ENCODE measurements around the gene AARSD1. TPM values are rescaled to one million over a fixed set of nuclear protein-coding genes. Genes with fewer than 3 reads are reported as not detected.
"Not testable (repeated sequence)": the region's sequence is repeated elsewhere in the genome, so short reads cannot be mapped to it uniquely, and the experiment has no call there.

AARSD1 gene
- total RNA-seq, 1 donor from 2014 or later = 59.3 TPM

DNA sequence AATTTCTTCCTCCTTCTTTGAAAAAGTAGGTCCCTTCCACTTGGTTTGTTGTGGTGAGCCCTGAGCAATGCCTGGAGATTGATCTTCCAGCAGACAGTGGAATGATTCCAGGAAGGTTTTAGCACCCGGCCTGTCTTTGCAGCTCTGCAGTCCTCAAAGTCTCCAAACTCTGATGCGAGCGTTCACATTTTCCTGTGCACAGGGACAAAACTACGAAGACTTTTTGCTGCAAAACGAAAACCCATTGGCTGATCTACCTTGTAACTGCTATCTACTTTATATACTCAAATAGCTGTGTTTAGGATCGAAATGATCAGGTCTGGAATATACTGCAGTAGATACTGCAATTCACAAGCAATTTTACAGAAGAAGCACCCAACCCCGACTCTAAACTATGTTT is 42.0 kb downstream of the AARSD1 start:
- Mint-ChIP-seq H3K4me3 (ENCODE audit: low read depth) (no peak overlapping the region), H3K27ac (no peak overlapping the region), H3K36me3 (ENCODE audit: insufficient read depth) (no peaks in the 10 kb centered on the region), H3K27me3 (peaks cover 3% of the 10 kb centered on the region), H3K4me1 (ENCODE audit: low read depth) (peaks cover 25% of the 10 kb centered on the region), H3K9me3 (ENCODE audit: low read depth) (no peaks in the 10 kb centered on the region)
- no peak for DNase-seq (ENCODE audit: low spot score, unreplicated experiment)
- TF ChIP-seq, protein P1, sequence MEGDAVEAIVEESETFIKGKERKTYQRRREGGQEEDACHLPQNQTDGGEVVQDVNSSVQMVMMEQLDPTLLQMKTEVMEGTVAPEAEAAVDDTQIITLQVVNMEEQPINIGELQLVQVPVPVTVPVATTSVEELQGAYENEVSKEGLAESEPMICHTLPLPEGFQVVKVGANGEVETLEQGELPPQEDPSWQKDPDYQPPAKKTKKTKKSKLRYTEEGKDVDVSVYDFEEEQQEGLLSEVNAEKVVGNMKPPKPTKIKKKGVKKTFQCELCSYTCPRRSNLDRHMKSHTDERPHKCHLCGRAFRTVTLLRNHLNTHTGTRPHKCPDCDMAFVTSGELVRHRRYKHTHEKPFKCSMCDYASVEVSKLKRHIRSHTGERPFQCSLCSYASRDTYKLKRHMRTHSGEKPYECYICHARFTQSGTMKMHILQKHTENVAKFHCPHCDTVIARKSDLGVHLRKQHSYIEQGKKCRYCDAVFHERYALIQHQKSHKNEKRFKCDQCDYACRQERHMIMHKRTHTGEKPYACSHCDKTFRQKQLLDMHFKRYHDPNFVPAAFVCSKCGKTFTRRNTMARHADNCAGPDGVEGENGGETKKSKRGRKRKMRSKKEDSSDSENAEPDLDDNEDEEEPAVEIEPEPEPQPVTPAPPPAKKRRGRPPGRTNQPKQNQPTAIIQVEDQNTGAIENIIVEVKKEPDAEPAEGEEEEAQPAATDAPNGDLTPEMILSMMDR (IDR thresholded peaks at IDR 0.05; ENCODE audit: unreplicated experiment) = no peak

DNA sequence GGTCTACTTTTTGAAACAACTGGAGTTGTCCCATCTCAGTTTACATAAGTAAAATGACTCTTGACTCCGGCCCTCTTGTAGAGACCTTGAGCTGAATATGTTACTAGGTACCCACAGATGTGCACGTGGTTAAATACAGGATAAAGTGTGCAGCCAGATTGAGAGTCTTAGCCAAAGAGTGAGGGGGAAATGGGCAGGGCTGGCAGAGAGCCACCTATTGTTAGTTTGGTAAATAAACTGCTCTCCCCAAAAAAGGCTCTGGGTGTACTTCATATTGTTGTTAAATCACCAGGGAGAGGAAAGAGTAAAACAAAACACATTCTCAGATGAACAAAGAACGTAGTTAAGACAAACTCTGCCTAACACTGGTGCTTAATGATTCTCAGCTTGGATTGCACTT is 43.3 kb downstream of the AARSD1 start:
- TF ChIP-seq, protein P1 (IDR thresholded peaks at IDR 0.05; ENCODE audit: unreplicated experiment) = no peak
- no peak overlapping the region for H3K4me3 Mint-ChIP-seq (ENCODE audit: low read depth)
- DNase-seq (ENCODE audit: low spot score, unreplicated experiment) = no peak
- H3K4me1 Mint-ChIP-seq (ENCODE audit: low read depth) = peaks cover 27% of the 10 kb centered on the region
- no peak overlapping the region for H3K27ac Mint-ChIP-seq
- H3K36me3 Mint-ChIP-seq (ENCODE audit: insufficient read depth) = no peaks in the 10 kb centered on the region
- H3K27me3 Mint-ChIP-seq = peaks cover 3% of the 10 kb centered on the region
- no peaks in the 10 kb centered on the region for H3K9me3 Mint-ChIP-seq (ENCODE audit: low read depth)

DNA sequence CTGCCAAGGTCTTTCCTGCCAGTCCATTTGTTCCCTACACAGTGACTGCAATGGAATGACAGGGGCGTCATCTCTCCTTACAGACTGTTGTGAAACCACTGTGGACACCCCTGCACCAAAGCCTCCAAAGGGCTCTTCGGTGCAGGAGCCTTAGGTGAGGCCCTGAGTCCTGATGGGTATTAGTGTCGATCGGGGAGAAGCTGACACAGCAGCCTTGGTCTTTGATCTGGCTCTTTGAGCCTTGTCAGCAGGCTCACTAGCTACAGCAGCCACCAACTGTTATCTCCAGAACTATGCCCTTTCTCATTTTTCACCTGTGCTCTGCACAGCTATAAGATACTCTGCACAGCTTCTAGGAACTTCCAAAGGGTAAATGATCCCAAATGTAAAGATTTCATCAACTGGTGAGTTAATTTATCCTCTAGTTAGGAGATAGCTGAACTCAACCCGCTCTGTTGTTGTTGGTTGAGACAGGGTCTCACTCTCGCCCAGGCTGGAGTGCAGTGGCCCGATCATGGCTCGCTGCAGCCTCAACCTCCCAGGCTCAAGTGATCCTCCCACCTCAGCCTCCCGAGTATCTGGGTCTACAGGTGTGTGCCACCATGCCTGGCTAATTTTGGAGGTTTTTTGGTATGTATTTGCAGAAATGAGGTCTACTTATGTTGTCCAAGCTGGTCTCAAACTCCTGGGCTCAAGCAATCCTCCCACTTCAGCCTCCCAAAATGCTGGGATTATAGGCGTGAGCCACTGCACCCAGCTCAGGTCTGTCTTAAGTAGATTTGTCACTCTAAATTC is 44.0 kb downstream of the AARSD1 start:
- DNase-seq (ENCODE audit: low spot score, unreplicated experiment) = no peak
- TF ChIP-seq, protein P1 (IDR thresholded peaks at IDR 0.05; ENCODE audit: unreplicated experiment) = no peak
- peaks cover 27% of the 10 kb centered on the region for H3K4me1 Mint-ChIP-seq (ENCODE audit: low read depth)
- no peaks in the 10 kb centered on the region for H3K36me3 Mint-ChIP-seq (ENCODE audit: insufficient read depth)
- H3K27me3 Mint-ChIP-seq = peaks cover 3% of the 10 kb centered on the region
- H3K9me3 Mint-ChIP-seq (ENCODE audit: low read depth) = no peaks in the 10 kb centered on the region
- H3K4me3 Mint-ChIP-seq (ENCODE audit: low read depth) = no peak overlapping the region
- H3K27ac Mint-ChIP-seq = no peak overlapping the region

DNA sequence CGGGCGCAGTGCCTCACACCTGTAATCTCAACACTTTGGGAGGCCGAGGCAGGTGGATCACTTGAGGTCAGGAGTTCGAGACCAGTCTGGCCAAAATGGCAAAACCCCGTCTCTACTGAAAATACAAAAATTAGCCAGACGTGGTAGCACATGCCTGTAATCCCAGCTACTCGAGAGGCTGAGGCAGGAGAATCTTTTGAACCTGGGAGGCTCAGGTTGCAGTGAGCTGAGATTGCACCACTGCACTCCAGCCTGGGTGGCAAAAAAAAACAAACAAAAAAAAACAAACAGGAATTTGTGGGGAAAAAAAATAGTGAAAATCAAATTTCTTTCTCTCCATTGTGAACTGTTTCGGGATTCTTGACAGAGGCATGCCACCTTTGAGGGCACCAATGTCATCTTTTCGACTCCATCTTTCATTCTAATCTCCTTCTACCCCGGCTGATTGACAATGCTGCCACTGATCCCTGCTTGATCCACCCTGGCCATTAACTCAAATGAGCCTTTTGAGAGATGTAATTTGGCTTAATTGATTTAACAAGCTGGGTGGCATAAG is 44.7 kb downstream of the AARSD1 start:
- H3K27ac Mint-ChIP-seq = peak overlapping the region; percentile 69
- H3K27me3 Mint-ChIP-seq; DNase-seq (ENCODE audit: low spot score, unreplicated experiment); H3K4me3 Mint-ChIP-seq (ENCODE audit: low read depth); H3K36me3 Mint-ChIP-seq (ENCODE audit: insufficient read depth); H3K9me3 Mint-ChIP-seq (ENCODE audit: low read depth): not testable (repeated sequence)
- peaks cover 27% of the 10 kb centered on the region for H3K4me1 Mint-ChIP-seq (ENCODE audit: low read depth)

DNA sequence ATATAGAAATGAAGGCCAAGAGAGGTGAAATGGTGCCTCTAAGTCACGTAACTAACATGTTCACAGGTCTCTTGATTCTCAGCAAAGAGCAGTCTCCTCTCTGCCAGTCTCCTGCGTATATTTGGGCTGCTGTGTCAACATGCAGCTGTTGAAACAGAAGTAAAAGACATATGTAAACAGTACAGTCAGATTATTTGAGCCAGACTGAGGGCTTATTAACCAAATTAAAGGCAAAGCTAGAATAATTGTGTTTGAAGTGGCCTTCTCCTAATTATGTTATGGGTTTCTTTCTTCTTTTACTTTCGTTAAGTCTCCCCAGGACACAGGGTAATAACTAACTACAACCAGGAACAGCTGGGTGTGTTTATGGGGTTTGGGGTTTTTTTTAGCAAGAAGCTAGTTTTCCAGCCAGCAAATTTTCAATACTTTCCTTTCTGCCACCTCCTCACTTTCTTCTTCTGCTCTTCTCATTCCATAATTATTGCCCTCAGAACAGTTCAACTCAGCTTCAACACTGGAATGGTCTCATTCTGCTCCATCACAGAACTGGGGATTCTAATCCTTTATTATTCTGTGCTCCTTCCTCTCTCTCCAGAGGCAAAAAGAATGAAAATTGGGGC is 45.2 kb downstream of the AARSD1 start:
- peak overlapping the region; percentile 69 for H3K27ac Mint-ChIP-seq
- no peaks in the 10 kb centered on the region for H3K9me3 Mint-ChIP-seq (ENCODE audit: low read depth)
- H3K4me1 Mint-ChIP-seq (ENCODE audit: low read depth) = peaks cover 27% of the 10 kb centered on the region
- TF ChIP-seq, protein P1 (IDR thresholded peaks at IDR 0.05; ENCODE audit: unreplicated experiment) = no peak
- H3K4me3 Mint-ChIP-seq (ENCODE audit: low read depth) = no peak overlapping the region
- no peaks in the 10 kb centered on the region for H3K36me3 Mint-ChIP-seq (ENCODE audit: insufficient read depth)
- no peak for DNase-seq (ENCODE audit: low spot score, unreplicated experiment)
- H3K27me3 Mint-ChIP-seq = peaks cover 3% of the 10 kb centered on the region
